ENCODE results near the gene DAG1.
A peak's percentile ranks its signal among the peaks of the same experiment; 100 is the strongest.

DAG1 gene

DNA sequence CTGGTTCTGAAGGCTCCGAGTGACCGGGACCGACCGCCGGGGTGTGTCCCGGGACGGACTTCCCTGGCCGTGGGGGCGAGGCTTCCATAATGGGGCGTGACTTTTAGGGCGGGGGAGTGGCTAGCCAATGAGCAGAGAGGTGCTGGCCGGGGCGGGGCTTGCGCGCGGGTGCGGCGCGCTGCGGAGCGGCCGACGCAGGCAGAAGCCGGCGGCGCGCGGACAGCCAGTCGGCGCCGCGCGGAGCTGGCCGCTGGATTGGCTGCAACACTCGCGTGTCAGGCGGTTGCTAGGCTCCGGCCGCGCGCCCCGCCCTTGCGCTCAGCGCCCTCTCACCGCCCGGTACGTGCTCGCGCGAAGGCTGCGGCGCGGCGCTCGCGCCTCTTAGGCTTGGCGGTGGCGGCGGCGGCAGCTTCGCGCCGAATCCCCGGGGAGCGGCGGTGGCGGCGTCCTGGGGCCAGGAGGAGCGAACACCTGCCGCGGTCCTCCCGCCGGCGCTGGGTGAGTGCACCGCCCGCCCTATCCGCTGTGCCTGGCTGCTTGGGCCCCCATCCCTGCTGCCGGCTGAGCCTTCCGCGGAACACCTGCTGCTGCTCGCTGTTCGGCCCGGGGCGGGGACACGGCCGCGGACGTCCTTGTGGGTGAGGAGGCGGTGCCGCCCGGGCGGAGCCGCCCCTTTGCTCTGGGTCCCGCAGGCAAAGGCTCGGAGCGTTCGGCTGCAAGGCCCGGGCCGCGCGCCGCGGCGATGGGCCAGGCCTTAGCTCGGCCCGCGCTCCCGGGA is at the start of gene DAG1:
TSS of gene DAG1 (plus strand) at position 332 of the 778 bp plus-strand sequence. CDS start 40,268 bp downstream, outside the sequence.
- peak; percentile 93 to 95 (median 94) for DNase-seq

DNA sequence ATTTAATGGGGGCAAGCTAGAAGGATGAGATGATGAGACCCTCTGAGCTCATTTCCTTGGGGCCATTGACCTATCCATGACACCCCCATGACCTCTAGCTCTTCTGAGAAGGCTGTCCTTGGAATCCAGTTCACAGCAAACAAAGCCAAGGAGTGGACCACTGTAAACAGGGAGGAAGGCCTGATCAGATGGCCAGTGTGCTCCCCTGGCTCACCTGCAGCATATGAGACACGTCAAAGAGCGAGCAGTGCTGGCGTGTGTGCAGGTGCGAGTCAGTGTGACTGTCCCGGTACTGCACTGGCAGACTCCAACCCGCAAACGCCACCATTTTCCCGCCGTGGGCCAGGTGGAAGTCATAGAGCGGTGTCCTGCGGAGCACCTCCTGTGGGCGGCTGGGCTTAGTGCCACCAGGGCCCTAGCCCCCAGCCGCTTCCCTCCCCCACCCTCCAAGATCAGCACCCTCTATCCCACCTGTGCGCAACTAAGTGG is 48.1 kb upstream of the DAG1 start:
- no peak for DNase-seq

DNA sequence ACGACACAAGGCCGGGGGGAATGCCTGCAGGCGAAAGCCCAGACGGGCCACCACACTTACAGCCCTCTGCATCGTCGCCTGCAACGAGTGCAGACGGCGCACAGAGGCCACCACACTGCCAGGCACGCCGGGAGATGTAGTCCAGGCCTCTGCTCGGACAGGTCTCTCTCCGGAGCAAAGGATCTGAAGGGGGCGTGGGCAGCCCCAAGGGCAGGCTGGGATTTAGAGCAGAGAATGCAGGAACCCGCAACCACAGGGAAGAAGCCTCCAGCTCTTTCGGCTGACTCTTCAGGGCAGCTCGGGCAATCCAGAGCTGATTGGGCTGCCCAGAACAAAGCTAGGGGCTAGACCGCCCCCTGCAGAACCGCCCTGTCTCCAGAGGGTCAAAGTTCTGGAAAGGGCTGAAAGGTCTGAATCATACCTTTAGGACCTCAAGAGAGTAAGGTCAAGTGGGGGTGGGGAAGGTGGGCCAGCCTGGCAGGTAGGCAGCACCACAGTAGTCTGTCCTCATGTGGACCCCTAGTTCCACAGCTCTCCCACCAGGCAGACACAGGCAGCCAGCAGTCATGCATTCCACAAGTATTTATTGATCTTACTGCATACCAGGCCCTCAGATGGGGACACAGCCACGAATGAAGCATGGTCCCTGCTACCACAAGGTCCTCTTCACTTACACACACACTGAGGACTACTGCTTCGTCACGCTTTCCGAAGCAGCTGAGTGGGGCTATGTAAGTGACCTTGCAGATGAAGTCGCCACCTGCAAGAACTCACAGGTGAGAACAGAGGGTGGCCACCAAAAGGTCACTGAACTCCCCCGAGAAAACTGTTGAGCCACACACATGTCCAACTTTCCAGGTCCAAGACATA is 47.5 kb upstream of the DAG1 start, which contains the start of gene AMT:
TSS of gene AMT (minus strand) at position 95 of the 870 bp plus-strand sequence. CDS start at position 72, 23 bp downstream.
- no peak for DNase-seq

DNA sequence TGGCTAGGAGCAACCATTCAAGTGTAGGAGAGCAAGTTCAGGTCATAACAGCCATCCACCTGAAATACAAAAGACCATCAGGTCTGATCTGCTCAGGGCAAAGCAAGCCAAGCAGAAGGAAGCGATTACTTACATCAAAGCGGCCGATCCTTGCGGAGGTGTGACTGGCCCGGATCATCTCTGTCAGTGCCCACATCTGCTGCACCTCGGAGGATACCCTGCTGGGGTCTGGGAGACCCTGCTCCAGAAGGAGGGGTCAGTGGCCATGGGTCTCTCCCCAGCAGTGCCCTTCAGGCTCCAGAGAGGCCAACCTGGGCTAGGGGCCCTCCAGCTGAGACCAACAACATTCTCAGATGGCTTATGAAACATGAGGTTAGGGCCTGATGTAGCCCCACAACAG is 45.3 kb upstream of the DAG1 start:
- DNase-seq = no peak

DNA sequence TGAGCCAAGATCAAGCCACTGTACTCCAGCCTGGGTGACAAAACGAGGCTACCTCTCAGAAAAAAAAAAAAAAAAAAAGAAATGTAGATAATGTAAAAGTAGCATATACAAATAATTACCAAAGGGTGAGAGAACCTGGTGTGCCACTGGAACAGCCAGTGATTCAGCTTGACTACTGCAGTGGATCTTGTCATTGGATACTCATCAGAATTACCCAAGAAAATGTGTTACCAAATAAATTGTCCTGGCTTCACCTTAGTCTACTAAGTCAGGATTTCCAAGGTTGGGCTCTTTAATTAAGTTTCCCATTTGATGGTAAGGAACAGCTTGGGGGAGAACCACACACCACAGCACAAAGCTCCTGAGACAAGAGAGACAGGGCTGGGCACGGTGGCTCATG is 42.5 kb upstream of the DAG1 start:
- no peak for DNase-seq

DNA sequence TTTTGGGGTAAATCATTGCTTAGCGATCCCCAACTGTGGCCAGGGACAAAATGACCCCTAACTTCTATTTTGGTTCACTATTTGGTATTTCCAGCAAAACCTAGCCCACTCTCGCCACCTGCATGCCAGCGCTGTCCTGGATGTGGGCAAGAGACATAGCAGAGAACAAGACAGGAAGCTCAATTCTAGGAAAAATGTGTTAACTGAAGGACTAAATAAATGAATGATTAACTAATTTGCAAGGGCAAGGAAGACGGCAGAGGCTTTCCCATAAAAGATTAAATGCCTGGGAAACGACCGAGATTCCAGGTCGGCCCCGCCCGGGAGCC is 41.4 kb upstream of the DAG1 start:
- no peak for DNase-seq

DNA sequence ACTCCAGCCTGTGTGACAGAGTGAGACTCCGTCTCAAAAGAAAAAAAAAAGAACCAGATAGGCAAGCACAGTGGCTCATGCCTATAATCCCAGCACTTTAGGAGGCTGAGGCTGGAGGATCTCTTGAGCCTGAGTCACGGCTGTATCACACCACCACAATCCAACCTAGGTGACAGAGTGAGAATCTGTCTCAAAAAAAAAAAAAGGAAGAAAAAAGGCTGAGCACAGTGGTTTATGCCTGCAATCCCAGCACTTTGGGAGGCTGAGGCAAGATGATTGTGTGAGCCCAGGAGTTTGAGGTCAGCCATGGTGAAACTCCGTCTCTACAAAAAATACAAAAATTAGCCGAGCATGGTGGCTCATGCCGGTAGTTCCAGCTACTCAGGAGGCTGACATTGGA is 35.3 kb upstream of the DAG1 start:
- DNase-seq = no peak

DNA sequence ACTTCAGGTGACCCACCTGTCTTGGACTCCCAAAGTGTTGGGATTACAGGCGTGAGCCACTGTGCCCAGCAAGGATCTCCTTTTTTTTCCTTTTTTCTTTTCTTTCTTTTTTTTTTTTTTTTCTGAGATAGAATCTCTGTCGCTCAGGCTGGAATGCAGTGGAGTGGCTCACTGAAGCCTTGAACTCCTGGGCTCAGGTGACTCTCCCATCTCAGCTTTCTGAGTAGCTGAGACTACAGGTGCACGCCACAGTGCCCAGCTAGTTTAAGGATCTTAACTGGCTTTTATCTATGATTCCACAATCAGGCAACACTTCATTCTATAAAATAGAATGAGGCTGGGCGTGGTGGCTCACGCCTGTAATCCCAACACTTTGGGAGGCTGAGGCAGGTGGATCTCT is 24.7 kb upstream of the DAG1 start:
- DNase-seq = no peak

DNA sequence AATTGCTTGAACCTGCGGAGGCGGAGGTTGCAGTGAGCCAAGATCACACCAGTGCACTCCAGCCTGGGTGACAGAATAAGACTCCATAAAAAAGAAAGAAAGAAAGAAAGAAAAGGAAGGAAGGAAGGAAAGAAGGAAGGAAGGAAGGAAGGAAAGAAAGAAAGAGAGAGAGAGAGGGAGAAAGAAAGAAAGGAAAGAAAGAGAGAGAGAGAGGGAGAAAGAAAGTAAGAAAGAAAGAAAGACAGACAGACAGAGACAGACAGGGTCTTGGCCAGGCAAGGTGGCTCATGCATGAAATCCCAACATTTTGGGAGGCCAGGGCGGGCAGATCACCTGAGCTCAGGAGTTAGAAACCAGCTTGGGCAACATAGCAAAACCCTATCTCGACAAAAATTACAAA is 16.4 kb upstream of the DAG1 start:
- DNase-seq = no peak

DNA sequence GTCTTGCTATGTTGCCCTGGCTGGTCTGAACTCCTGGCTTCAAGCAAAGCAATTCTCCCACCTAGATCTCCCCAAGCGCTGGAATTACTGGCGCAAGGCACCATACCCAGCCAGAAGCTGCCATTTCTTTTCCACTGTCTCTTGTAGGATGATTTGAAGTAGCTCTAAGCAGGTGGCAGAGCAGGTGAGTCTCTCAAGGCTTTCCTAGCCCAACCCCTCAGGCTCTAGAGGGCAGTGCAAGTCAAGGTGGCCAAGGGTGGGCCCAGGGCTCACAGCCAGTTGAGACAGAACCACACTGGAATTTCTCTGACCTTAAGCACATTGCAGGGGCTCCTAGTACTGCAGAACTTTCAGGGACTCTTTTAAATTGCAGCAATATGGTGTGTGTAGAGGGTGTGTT is 15.6 kb upstream of the DAG1 start:
- DNase-seq = no peak

DNA sequence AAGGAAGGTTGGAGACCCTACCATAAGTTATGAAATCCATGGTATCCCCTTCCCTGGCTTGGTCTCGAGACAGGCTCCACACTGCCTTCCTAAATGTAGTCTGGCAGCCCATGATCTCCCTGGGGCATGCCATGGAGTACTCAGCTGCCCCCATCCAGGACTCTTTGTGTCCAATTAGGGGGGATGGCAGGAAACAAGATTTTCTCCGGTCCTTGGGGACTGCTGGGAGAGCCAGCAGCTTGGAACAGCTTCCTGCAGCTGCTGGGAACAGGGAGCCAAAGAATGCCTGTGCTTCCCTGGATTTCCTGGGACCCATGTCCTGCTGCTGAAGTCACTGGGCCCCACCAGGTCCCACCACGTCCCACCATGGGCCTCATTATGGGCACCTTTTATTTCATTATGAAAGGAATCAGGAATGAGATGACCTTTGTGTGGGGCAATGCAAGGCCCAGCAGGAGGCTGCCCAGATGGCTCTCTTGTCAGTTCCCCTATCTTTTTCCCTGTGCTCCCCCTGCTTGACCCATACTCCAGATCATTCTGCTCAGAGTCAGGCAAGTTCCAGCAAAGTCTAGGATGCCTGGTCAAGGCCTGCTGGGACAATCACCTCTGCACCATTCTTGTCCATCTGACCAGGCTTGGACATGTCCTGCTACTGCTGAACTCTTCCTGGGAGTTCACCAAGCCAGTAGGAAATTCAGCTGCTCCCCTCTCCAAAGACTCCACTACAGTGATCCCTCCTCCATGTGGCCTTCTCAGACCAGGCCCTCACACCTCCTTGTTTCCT is 15.0 kb upstream of the DAG1 start:
- no peak for DNase-seq

DNA sequence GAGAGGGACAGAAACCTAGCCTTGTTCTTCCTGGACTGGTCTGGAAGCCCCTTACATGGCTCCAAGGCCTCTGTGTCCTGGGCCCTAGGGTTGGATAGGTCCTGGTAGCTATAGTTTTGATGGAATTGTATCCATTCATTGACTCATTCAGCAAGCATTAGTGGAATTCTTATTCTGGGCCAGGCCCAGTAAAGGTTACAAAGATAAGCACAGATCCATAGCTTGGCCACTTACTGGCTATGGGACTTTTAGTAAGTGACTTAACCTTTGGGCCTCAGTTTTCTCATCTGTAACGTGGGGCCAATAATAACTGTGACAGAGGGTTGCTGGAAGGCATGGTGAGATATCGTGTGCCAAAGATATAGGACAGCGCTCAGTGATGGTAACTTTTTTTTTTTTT is 13.6 kb upstream of the DAG1 start:
- no peak for DNase-seq

DNA sequence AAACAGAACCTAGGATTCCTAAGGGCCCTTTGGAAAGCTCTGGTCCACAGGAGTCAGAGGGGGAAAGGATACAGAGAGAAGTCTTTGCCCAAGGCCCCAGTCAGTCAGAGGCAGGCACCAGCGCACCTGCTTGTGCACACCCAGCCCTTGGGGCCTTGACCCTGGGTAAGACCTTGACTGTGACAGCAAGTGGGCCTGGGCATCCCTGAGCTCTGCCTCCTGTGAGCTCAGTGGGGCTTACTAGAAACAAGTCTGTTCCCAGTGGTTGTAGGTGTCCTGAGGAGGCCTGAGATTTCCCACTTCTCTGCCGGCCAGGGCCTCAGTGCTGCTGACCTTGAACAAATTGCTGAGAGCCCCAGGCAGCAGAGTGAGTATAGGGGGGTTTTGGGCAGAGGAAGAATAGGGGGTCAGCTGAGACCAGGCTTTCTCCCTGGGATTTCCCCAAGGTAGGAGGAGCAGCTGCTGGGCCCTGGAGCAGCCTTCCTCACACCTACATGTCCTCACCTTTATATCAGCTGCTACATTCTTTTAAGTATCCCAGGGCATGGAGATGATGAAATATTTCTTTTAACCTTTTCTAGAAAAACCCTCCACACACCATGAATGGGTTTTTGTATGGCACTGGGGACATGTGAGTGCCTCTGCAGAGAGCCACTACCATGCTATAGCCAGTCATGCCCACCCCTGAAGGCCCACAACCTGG is 9.7 kb upstream of the DAG1 start:
- DNase-seq = no peak

DNA sequence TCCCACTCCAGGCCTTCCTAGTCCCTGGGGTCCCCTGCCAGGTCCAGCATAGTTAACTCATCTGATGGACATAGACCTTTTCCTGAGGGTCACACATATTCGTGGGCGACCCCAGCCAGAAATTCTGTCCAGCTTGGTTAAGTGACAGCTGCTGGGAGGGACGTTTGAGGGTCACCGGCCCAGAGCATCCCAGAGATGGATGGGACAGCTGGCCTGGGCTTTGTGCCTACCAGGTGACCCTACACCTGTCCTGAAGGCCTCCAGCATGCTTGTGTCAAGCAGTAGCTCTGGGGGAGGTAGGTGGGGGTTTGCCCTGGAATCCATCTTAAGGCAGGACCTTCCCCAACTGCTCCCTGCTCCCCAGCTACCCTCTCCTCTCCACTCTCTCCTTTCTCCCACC is 9.1 kb upstream of the DAG1 start:
- no peak for DNase-seq

DNA sequence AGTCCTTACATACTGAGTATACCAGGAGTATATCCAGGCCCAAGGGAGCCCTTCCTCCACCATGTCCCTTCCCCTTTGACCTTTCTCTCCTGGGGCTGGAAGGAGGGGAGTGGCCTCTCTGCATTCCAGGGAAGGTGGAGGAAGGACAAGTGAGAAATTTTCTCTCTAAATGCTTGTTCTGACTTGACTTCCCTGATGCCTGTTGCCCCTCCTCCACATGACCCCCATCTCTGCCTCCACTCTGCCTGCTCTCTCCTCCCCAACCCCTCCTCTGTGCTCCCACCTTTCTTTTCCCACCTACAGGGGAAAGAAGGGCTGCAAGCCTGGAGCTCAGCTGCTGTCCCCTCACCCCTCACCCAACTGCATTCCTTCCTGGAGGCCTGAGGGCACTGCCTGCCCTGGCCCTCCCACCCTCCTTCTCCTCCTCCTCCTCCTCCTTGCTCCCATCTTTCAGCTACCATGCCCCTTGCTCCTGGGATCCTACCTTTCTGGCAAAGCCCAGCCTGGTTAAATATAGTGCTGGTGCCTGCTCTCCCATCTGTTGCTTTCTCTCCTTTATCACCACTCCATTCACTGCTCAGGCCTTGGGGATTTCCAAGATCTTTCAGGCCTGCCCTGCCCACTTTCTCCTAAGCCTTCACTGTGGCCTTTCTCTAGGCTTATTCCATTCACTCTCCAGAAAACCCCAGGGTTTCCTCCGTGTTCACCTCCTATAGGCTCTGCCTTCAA is 8.5 kb upstream of the DAG1 start:
- no peak for DNase-seq

DNA sequence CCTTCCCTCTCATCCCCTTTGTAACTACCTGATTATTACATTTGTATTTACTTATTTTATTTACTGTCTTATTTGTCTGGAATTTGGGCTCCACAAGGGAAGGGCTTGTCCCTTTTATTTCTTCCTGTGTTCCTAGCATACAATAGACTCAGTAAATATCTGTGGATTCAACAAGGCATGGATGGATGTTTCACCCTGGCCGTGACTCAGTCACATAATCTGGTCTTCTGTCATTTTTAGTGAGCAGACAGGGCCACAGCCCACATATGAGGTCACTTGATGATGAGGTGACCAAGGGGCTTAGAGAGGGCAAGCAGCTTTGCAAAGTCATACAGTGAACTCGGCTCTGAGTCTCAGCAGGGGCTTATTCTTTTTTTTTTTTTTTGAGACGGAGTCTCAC is 7.8 kb upstream of the DAG1 start:
- no peak for DNase-seq

DNA sequence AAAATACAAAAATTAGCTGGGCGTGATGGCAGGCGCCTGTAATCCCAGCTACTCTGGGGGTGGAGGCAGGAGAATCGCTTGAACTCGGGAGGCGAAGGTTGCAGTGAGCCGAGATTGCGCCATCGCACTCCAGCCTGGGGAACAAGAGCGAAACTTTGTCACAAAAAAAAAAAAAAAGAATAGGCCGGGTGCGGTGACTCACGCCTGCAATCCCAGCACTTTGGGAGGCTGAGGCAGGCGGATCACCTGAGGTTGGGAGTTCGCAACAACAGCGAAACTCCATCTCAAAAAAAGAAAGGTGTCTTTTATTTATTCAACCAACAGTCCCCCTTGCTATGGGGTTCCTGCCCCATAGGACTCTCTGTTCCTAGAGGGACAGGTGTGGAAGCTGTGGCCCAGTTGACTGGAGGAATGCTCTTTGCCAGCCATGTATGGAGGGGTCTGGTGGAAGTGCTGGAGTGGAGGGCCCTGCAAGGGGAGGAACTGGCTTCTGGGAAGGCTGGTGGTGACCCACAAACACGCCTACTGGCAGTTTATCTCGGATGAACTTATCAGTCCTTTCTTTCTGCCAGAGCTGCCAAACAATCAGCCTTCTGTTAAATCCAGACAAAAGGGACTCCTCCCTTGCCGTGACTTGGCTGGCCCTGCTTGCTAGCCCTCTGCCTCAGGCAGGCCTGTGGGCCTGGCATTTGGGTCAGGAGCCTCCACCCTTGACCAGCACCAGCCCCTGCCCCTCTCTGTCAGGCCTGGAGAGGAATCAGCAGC is 4.6 kb upstream of the DAG1 start:
- no peak for DNase-seq

DNA sequence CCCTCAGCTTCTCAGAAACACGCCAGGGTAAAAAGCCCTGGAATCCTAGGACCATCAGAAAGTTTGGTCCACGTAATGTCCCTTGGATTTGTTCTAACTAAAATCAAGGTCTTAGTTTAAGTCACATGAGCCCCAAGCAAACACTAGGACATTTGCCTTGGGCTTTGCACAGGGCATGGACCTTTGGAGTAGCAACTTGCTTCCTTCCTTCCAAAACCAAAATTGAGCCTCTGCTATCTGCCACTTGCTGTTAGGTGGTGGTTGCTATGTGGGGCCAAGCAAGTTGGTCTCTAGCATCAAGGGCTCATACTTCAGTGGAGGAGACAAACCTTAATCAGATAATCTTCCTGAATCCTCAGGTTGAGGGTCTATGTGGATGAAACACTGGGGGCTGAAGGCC is 4.0 kb upstream of the DAG1 start:
- DNase-seq = no peak

DNA sequence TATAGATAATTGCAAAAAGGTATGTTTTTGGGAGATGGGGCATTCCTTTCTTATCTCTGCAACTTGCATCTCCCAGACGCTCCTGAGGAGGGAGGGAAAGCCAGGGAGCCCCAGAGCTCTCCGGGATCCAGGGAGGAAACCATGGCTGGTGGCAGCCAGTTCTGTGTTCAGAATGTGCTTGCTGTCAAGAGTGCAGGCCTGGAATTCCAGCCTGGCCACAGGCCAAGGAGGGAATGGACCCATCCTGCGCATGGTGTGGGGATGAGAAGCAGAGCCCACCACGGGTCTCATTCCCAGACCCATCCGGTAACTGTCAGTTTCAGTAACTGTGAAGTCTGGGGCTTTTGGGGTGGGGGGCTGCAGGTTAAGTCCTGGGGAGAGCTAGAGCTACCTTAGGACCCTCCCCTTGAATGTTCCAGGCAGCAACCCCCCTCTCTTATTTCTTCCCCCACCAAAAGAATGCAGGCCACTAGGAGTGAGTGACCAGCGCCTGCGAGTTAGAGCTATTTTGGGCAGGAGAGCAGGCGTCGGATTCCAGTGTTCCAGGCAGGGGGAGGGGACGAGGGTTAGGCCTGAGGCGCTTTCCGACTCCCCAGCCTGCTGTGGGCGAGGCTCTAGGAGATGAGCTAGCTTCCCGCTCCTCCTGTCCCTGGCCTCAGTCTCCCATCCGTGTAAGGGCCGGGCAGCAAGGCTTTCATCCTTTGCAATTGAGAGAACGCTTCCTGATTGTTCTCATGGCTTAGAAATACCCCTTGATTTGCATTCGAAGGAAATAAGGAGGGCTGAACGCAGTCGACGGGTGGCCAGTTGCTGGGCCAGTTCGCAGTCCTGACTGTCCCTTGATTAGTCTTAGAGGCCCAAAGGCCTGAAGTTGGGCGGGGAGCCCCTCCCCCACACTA is 781 bp upstream of the DAG1 start:
- DNase-seq = no peak

Measured in activated CD4-positive, CD25-positive, alpha-beta regulatory T cell (primary cell).